WTC11 (cell line): ENCODE data around the gene MID2. TPM values are rescaled to one million over a fixed set of nuclear protein-coding genes. Genes with fewer than 3 reads are reported as not detected.

Source experiments
- ATAC-seq: fragments of 200-7000 bp; cut with Tn5 transposase; 2 replicates; pipeline ENCODE4 v1.10.0; 2021; ENCODE audit warnings: mild to moderate bottlenecking, moderate library complexity
- CTCF ChIA-PET: fragments of 300-600 bp; sonication (Branson Sonifier 250); formaldehyde crosslinking; loops from one replicate; lab custom pipeline; 2021; ENCODE audit warnings: antibody characterized with exemption; lab: Charles Lee
- POLR2A ChIA-PET: fragments of 350-600 bp; sonication (Branson Sonifier 250); formaldehyde crosslinking; loops from one replicate; lab custom pipeline; 2021; ENCODE audit warnings: antibody characterized with exemption; lab: Charles Lee
- DNase-seq: peaks from one replicate; pipeline ENCODE4 v3.0.0; 2021; ENCODE audit warnings: low spot score
- H3K27ac Mint-ChIP-seq: 2 replicates; pipeline ENCODE4 v1.8.0; 2021; ENCODE audit warnings: mixed read lengths
- H3K27me3 Mint-ChIP-seq: 2 replicates; pipeline ENCODE4 v1.8.0; 2021; ENCODE audit warnings: low read depth, mild to moderate bottlenecking, moderate library complexity, mixed read lengths
- H3K36me3 Mint-ChIP-seq: 2 replicates; pipeline ENCODE4 v1.8.0; 2021; ENCODE audit warnings: mixed read lengths
- H3K4me1 Mint-ChIP-seq: 2 replicates; pipeline ENCODE4 v1.8.0; 2022; ENCODE audit warnings: mixed read lengths
- H3K4me3 Mint-ChIP-seq: 2 replicates; pipeline ENCODE4 v1.8.0; 2021; ENCODE audit warnings: mild to moderate bottlenecking, moderate library complexity, mixed read lengths
- H3K9me3 Mint-ChIP-seq: 2 replicates; pipeline ENCODE4 v1.8.0; 2021; ENCODE audit warnings: mixed read lengths
- CREM ChIP-seq: sonication (generic); formaldehyde crosslinking; IDR thresholded peaks from 2 replicates; pipeline ENCODE4 v1.8.1; 2022; ENCODE audit warnings: mild to moderate bottlenecking, missing genetic modification reagents, moderate library complexity
- CTCF ChIP-seq: fragments of 200-600 bp; IDR thresholded peaks from 2 replicates; pipeline ENCODE4 v1.8.0; 2022; ENCODE audit warnings: antibody characterized with exemption
- E2F5 ChIP-seq: sonication (generic); formaldehyde crosslinking; IDR thresholded peaks from 2 replicates; pipeline ENCODE4 v1.8.1; 2022; ENCODE audit warnings: mild to moderate bottlenecking, moderate library complexity, missing genetic modification reagents
- MAX ChIP-seq: sonication (generic); formaldehyde crosslinking; IDR thresholded peaks from 2 replicates; pipeline ENCODE4 v1.8.0; 2022; ENCODE audit warnings: mild to moderate bottlenecking, missing genetic modification reagents
- NR1H2 ChIP-seq: sonication (generic); formaldehyde crosslinking; IDR thresholded peaks from 2 replicates; pipeline ENCODE4 v1.9.0; 2021; ENCODE audit warnings: mild to moderate bottlenecking, moderate library complexity, missing genetic modification reagents
- PREB ChIP-seq: sonication (generic); formaldehyde crosslinking; IDR thresholded peaks from 2 replicates; pipeline ENCODE4 v1.8.1; 2022; ENCODE audit warnings: mild to moderate bottlenecking, missing genetic modification reagents, moderate library complexity, borderline replicate concordance
- RELA ChIP-seq: sonication (generic); formaldehyde crosslinking; IDR thresholded peaks from 2 replicates; pipeline ENCODE4 v1.8.1; 2022; ENCODE audit warnings: missing genetic modification reagents, mild to moderate bottlenecking, borderline replicate concordance
- STAT6 ChIP-seq: sonication (generic); formaldehyde crosslinking; conservative IDR thresholded peaks from 2 replicates; pipeline ENCODE4 v1.8.1; 2023; ENCODE audit warnings: mild to moderate bottlenecking, low read depth, missing genetic modification reagents, moderate library complexity
- USF2 ChIP-seq: sonication (generic); formaldehyde crosslinking; IDR thresholded peaks from 2 replicates; pipeline ENCODE4 v1.8.1; 2023; ENCODE audit warnings: mild to moderate bottlenecking, missing genetic modification reagents, moderate library complexity
- ZBTB43 ChIP-seq: sonication (generic); formaldehyde crosslinking; IDR thresholded peaks from 2 replicates; pipeline ENCODE4 v1.8.1; 2023; ENCODE audit warnings: mild to moderate bottlenecking, missing genetic modification reagents
- ZNF219 ChIP-seq: sonication (generic); formaldehyde crosslinking; IDR thresholded peaks from 2 replicates; pipeline ENCODE4 v1.8.0; 2023; ENCODE audit warnings: missing genetic modification reagents, mild to moderate bottlenecking, borderline replicate concordance
- ZNF232 ChIP-seq: sonication (generic); formaldehyde crosslinking; IDR thresholded peaks from 2 replicates; pipeline ENCODE4 v1.8.0; 2022; ENCODE audit warnings: mild to moderate bottlenecking, missing genetic modification reagents
- ZNF317 ChIP-seq: sonication (generic); formaldehyde crosslinking; IDR thresholded peaks from 2 replicates; pipeline ENCODE4 v1.8.1; 2023; ENCODE audit warnings: low read depth, mild to moderate bottlenecking, moderate library complexity, missing genetic modification reagents, borderline replicate concordance
- ZNF416 ChIP-seq: fragments of 250-450 bp; sonication (Bioruptor Pico); IDR thresholded peaks from 2 replicates; pipeline ENCODE4 v1.9.0; 2021; ENCODE audit warnings: mild to moderate bottlenecking, inconsistent platforms
- ZNF671 ChIP-seq: fragments of 250-450 bp; sonication (Bioruptor Pico); IDR thresholded peaks from 2 replicates; pipeline ENCODE4 v1.8.0; 2021; ENCODE audit warnings: mild to moderate bottlenecking
- ZSCAN18 ChIP-seq: fragments of 250-450 bp; sonication (Bioruptor Pico); IDR thresholded peaks from 2 replicates; pipeline ENCODE4 v2.1.2; 2022; ENCODE audit warnings: mild to moderate bottlenecking, moderate library complexity
- total RNA-seq: library from RNA; stranded (reverse); gene quantifications from 3 replicates; pipeline ENCODE4 v1.2.3, GENCODE V29; 2021

The MID2 gene
- total RNA-seq, 1 experiment from 2014 or later: 6.4 TPM

- 0 out of 2 replicates have a peak, but pooled peaks cover 3% of the 10 kb centered on the region for H3K4me1 Mint-ChIP-seq
- no peak for ATAC-seq
These were observed 8.9 kb downstream of the MID2 start for GRCh38 chrX:107834275-107835201.

GRCh38 chrX:107836958-107837357 is 11.3 kb downstream of the MID2 start:
- H3K4me1 Mint-ChIP-seq: no peaks in the 10 kb centered on the region

More at GRCh38 chrX:107834275-107835201, 8.9 kb downstream of the MID2 start:
- H3K4me3 Mint-ChIP-seq: no peak overlapping the region
- no peak overlapping the region for H3K27ac Mint-ChIP-seq
- no peaks in the 10 kb centered on the region for H3K36me3 Mint-ChIP-seq
- no peak for DNase-seq
- CTCF ChIA-PET: no interaction called here
- TF ChIP-seq CREM (CRISPR knock-in tag) (no peak), ZSCAN18 (CRISPR knock-in tag) (no peak), NR1H2 (CRISPR knock-in tag) (no peak), PREB (no peak), ZNF232 (CRISPR knock-in tag) (no peak), RELA (CRISPR knock-in tag) (no peak), ZNF317 (CRISPR knock-in tag) (no peak)
- no peaks in the 10 kb centered on the region for H3K27me3 Mint-ChIP-seq
- no peaks in the 10 kb centered on the region for H3K9me3 Mint-ChIP-seq
- POLR2A ChIA-PET: no interaction called here

More at GRCh38 chrX:107836958-107837357, 11.3 kb downstream of the MID2 start:
- ATAC-seq (no peak), DNase-seq (no peak)
- Mint-ChIP-seq H3K27ac (0 out of 2 replicates have a peak overlapping the region, but pooled peaks have one; percentile 2), H3K4me3 (no peak overlapping the region), H3K27me3 (no peaks in the 10 kb centered on the region), H3K36me3 (no peaks in the 10 kb centered on the region), H3K9me3 (no peaks in the 10 kb centered on the region)
- CTCF ChIA-PET: interaction anchor here (1.4 kb wide), 1 partner anchor 13 kb away, joined by 4 read pairs; no protein-coding TSS in a partner anchor
- TF ChIP-seq ZNF671 (no peak), STAT6 (no peak), ZNF219 (CRISPR knock-in tag) (no peak), CTCF (no peak), ZNF232 (CRISPR knock-in tag) (no peak), CREM (CRISPR knock-in tag) (no peak), ZNF416 (no peak), ZSCAN18 (CRISPR knock-in tag) (no peak), USF2 (CRISPR knock-in tag) (no peak), E2F5 (CRISPR knock-in tag) (no peak), ZBTB43 (CRISPR knock-in tag) (no peak), MAX (no peak)
- POLR2A ChIA-PET: interaction anchor here (0.7 kb wide), 1 partner anchor 22 kb away, joined by 3 read pairs; no protein-coding TSS in a partner anchor
